Endothelial cell of umbilical vein (primary cell): ENCODE measurements around the gene CFAP97. TPM values are rescaled to one million over a fixed set of nuclear protein-coding genes. Genes with fewer than 3 reads are reported as not detected.

ENCODE experiments used
- Bru-seq: library from RNA; stranded (reverse); fragments of 400-500 nt; gene quantifications from one replicate; lab custom pipeline; 2021; lab: Mats Ljungman, UMichigan
- BruChase-seq, 2 experiments: library from RNA; stranded (reverse); fragments of 400-500 nt; gene quantifications; one replicate each; lab custom pipeline; 2021; lab: Mats Ljungman, UMichigan
- BruUV-seq: library from RNA; stranded (reverse); fragments of 400-500 nt; replicated peaks from 2 replicates; lab custom pipeline; 2021; lab: Mats Ljungman, UMichigan
- CTCF ChIA-PET: fragments of 300-600, 350-600 bp; sonication (Branson Sonifier 250); formaldehyde crosslinking; loops from one replicate; lab custom pipeline; 2021; ENCODE audit warnings: antibody characterized with exemption, inconsistent platforms; lab: Charles Lee
- POLR2A ChIA-PET: fragments of 300-600, 350-600 bp; sonication (Branson Sonifier 250); formaldehyde crosslinking; loops from one replicate; lab custom pipeline; 2021; ENCODE audit warnings: antibody characterized with exemption, inconsistent platforms; lab: Charles Lee
- DNase-seq: peaks from one replicate; pipeline ENCODE4 v3.0.0-alpha.2; 2011; ENCODE audit warnings: low read depth, low spot score
- FAIRE-seq: peaks from 2 replicates; lab custom pipeline; 2011; peaks lifted over from hg19 to GRCh38; lab: Jason Lieb, UNC
- H2AFZ ChIP-seq: 2 replicates; pipeline ENCODE4 v1.6.0; 2012; ENCODE audit warnings: low read depth, low read length, control low read depth, inconsistent platforms
- H3K27ac ChIP-seq: 2 replicates; pipeline ENCODE4 v1.5.1; 2011; ENCODE audit warnings: low read depth, mild to moderate bottlenecking, control low read depth, low read length, moderate library complexity; ENCODE audit not compliant: insufficient read depth
- H3K27me3 ChIP-seq, 2 experiments: 2 replicates each; pipeline versions ENCODE4 v1.6.0 to v1.6.1; 2011; ENCODE audit warnings: low read length in 2 of 2, mixed read lengths in 1 of 2; ENCODE audit not compliant: control insufficient read depth in 2 of 2, insufficient read depth in 2 of 2
- H3K36me3 ChIP-seq, 2 experiments: 2 replicates in 1 of 2; 3 replicates in 1 of 2; pipeline ENCODE4 v1.5.1; 2011; ENCODE audit warnings: low read length in 2 of 2, mild to moderate bottlenecking in 1 of 2, moderate library complexity in 1 of 2; ENCODE audit not compliant: control insufficient read depth in 2 of 2, insufficient read depth in 2 of 2; ENCODE audit errors: extremely low read depth in 1 of 2
- H3K4me1 ChIP-seq: 3 replicates; pipeline ENCODE4 v1.5.1; 2011; ENCODE audit warnings: mild to moderate bottlenecking, low read length; ENCODE audit not compliant: control insufficient read depth, insufficient read depth; ENCODE audit errors: extremely low read depth
- H3K4me2 ChIP-seq: 2 replicates; pipeline ENCODE4 v1.6.1; 2011; ENCODE audit warnings: low read length, control low read depth, mixed read lengths; ENCODE audit not compliant: insufficient read depth
- H3K4me3 ChIP-seq, 3 experiments: fragments of 200-600 bp in 1 of 3; sonication (generic), shearing (Covaris generic) in 1 of 3; replicated peaks in 1 of 3; 2 replicates each; pipeline ENCODE4 v1.5.1; 2011 to 2016; ENCODE audit warnings: control low read depth in 3 of 3, low read length in 3 of 3, mild to moderate bottlenecking in 2 of 3, inconsistent platforms in 1 of 3, low read depth in 1 of 3, moderate library complexity in 1 of 3; ENCODE audit not compliant: insufficient read depth in 1 of 3
- H3K79me2 ChIP-seq: 2 replicates; pipeline ENCODE4 v1.6.0; 2012; ENCODE audit warnings: low read length, inconsistent platforms; ENCODE audit not compliant: control insufficient read depth, insufficient read depth
- H3K9ac ChIP-seq: replicated peaks from 2 replicates; pipeline ENCODE3; 2011; ENCODE audit warnings: low read length, control low read depth; ENCODE audit not compliant: insufficient read depth; ENCODE audit errors: extremely low read depth
- H3K9me1 ChIP-seq: replicated peaks from 3 replicates; pipeline ENCODE4 v1.6.0; 2011; ENCODE audit warnings: mild to moderate bottlenecking, low read length; ENCODE audit not compliant: control insufficient read depth, insufficient read depth; ENCODE audit errors: extremely low read depth
- H3K9me3 ChIP-seq: replicated peaks from 2 replicates; pipeline ENCODE4 v1.5.1; 2012; ENCODE audit warnings: low read length, inconsistent platforms; ENCODE audit not compliant: control insufficient read depth, insufficient read depth
- H4K20me1 ChIP-seq: replicated peaks from 2 replicates; pipeline ENCODE3; 2011; ENCODE audit warnings: mild to moderate bottlenecking, low read length; ENCODE audit not compliant: control insufficient read depth, insufficient read depth; ENCODE audit errors: extremely low read depth
- FOS ChIP-seq: IDR thresholded peaks from 2 replicates; pipeline ENCODE4 v1.6.1; 2011; ENCODE audit warnings: mild to moderate bottlenecking, low read length, moderate library complexity, borderline replicate concordance; ENCODE audit not compliant: insufficient read depth
- JUN ChIP-seq: IDR thresholded peaks from 2 replicates; pipeline ENCODE4 v1.6.1; 2011; ENCODE audit warnings: borderline replicate concordance, low read depth; ENCODE audit not compliant: insufficient read length, insufficient read depth
- MAX ChIP-seq: IDR thresholded peaks from 2 replicates; pipeline ENCODE4 v1.6.1; 2011; ENCODE audit not compliant: insufficient read depth, insufficient read length
- POLR2A ChIP-seq: IDR thresholded peaks from 2 replicates; pipeline ENCODE4 v1.6.1; 2012; ENCODE audit warnings: low read depth, mild to moderate bottlenecking, control low read depth, low read length
- POLR2AphosphoS5 ChIP-seq: IDR thresholded peaks from 2 replicates; pipeline ENCODE4 v1.6.1; 2012; ENCODE audit warnings: low read depth, mild to moderate bottlenecking, control low read depth, low read length, moderate library complexity; ENCODE audit not compliant: insufficient read depth
- dilution Hi-C: fragments of 300-500 bp; cut with MboI; formaldehyde crosslinking; loops from one replicate; pipeline ENCODE4 v1.15.0; 2019; ENCODE audit warnings: low sequenced_read_pairs; ENCODE audit not compliant: extremely low pct_ligation_motif_present
- intact Hi-C: fragments of 100-400 bp; cut with micrococcal nuclease; formaldehyde crosslinking; loops from one replicate; pipeline ENCODE4 v1.10.0; 2022
- long read RNA-seq: library from polyadenylated mRNA; stranded (forward); transcript quantifications from one replicate; pipeline ENCODE4 v2.0.0, GENCODE V29; 2021
- polyA minus RNA-seq, 3 experiments: library from RNA; depleted of rRNA, polyadenylated mRNA; stranded (reverse); fragments of >200 nt; gene quantifications; 1 replicate in 1 of 3; 2 replicates in 2 of 3; pipeline ENCODE4 v1.2.3, GENCODE V29; 2011
- polyA plus RNA-seq, 4 experiments: library from polyadenylated mRNA; depleted of rRNA in 3 of 4; stranded (reverse) in 3 of 4; unstranded in 1 of 4; fragments of >200 nt; gene quantifications; 2 replicates each; pipeline versions ENCODE4 v1.2.1 to v1.2.3, GENCODE V29; 2011 to 2012; ENCODE audit warnings: missing spikeins in 1 of 4
- total RNA-seq: library from RNA; stranded (reverse); gene quantifications from 2 replicates; pipeline ENCODE4 v1.2.3, GENCODE V29; 2021

The CFAP97 gene
- 17.6 and 22.4 TPM in 2 replicates for total RNA-seq
- 4.0 and 5.3 TPM in 2 replicates for polyA plus RNA-seq
- polyA plus RNA-seq (2011; cell fraction: cytosol; rRNA removed): 7.4 and 8.2 TPM in 2 replicates
- polyA plus RNA-seq (2011; cell fraction: nucleus; rRNA removed): 9.2 and 9.3 TPM in 2 replicates
- polyA plus RNA-seq (2012): 19.8 and 21.8 TPM in 2 replicates
- 9.7 and 12.3 TPM in 2 replicates for polyA minus RNA-seq
- 10.4 TPM for polyA minus RNA-seq (2011; cell fraction: cytosol; rRNA and poly(A)+ RNA removed)
- polyA minus RNA-seq (2011; cell fraction: nucleus; rRNA and poly(A)+ RNA removed): 9.0 and 11.2 TPM in 2 replicates
- percentile 69 among the genes with signal in this experiment for Bru-seq, nascent RNA
- percentile 69 among the genes with signal in this experiment for BruChase-seq, experiment 1, labeled RNA remaining after a 6-hour chase
- BruChase-seq, experiment 2, labeled RNA remaining after a 2-hour chase: percentile 57 among the genes with signal in this experiment
- long read RNA-seq, full-length matches to known transcripts: 13 of 33 reads
- long read RNA-seq, partial matches to known transcripts: 3 of 33 reads
- long read RNA-seq, other reads (novel, unspliced or antisense): 17 of 33 reads

- peak within 1 kb of the TSS; percentile 79 for H3K27ac ChIP-seq
- CTCF ChIA-PET: interaction anchor here (0.6 to 1.7 kb wide), 3 partner anchors 20 to 834 kb away, joined by 3 to 5 read pairs (median 3); no protein-coding TSS in a partner anchor
- DNase-seq (peak; percentile 90), FAIRE-seq (peak; percentile 83)
- peak within 1 kb of the TSS; percentile 85 for H3K9ac ChIP-seq
- peak within 1 kb of the TSS; percentile 60 to 89 (median 64) for H3K4me3 ChIP-seq
- TF ChIP-seq MAX: peak; percentile 56
- TF ChIP-seq POLR2AphosphoS5: peak; percentile 78
- no peak for TF ChIP-seq JUN
- peak; percentile 9 for TF ChIP-seq FOS
- peak; percentile 43 for TF ChIP-seq POLR2A
- peaks cover 34% of the 10 kb centered on the region for H3K4me1 ChIP-seq
- H3K9me1 ChIP-seq: no peaks in the 10 kb centered on the region
- BruUV-seq: no TSS peak
- H3K79me2 ChIP-seq: peaks cover 11% of the 10 kb centered on the region
- no peaks in the 10 kb centered on the region for H3K36me3 ChIP-seq
- no peaks in the 10 kb centered on the region for H3K27me3 ChIP-seq
- H3K4me2 ChIP-seq: peak within 1 kb of the TSS; percentile 95
- H2AFZ ChIP-seq: peak within 1 kb of the TSS; percentile 64
- dilution Hi-C loops: no loop called here
- intact Hi-C loops: loop anchor here (1.0 to 10.0 kb wide), 7 partner anchors 61 to 1699 kb away; partner anchors contain the start of genes ANKRD37, ING2, SLC25A4 and UFSP2
- H3K9me3 ChIP-seq: no peaks in the 10 kb centered on the region
- H4K20me1 ChIP-seq: no peaks in the 10 kb centered on the region
- POLR2A ChIA-PET: no interaction called here
These were observed at the start of gene CFAP97 for GRCh38 chr4:185203486-185204237. Gene CFAP97, minus strand, starts transcription at chr4:185204000. Its CDS starts 12,804 bp downstream, at chr4:185191196.
